Measurements from ENCODE around the gene DTWD2.
A peak's percentile ranks its signal among the peaks of the same experiment; 100 is the strongest.
"Not testable (repeated sequence)": the region's sequence is repeated elsewhere in the genome, so short reads cannot be mapped to it uniquely, and the experiment has no call there.

The DTWD2 gene

DNA sequence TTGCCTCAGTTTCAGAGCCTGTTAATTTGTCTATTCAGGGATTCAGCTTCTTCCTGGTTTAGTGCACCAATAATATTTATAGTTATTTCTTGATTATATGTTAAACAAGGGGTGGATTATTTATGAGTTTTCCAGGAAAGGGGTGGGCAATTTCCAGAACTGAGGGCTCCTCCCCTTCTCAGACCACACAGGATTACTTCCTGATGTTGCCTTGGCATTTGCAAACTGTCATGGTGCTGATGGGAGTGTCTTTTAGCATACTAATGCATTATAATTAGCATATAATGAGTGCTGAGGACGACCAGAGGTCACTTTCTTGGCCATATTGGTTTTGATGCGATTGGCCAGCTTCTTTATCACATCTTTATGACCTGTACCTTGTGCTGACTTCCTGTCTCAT, 6.2 kb upstream of the DTWD2 start:
- no peak for DNase-seq

DNA sequence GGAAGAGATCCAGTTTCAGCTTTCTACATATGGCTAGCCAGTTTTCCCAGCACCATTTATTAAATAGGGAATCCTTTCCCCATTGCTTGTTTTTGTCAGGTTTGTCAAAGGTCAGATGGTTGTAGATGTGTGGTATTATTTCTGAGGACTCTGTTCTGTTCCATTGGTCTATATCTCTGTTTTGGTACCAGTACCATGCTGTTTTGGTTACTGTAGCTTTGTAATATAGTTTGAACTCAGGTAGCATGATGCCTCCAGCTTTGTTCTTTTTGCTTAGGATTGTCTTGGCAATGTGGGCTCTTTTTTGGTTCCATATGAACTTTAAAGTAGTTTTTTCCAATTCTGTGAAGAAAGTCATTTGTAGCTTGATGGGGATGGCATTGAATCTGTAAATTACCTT, 4.8 kb upstream of the DTWD2 start:
- DNase-seq, result not testable (repeated sequence)

DNA sequence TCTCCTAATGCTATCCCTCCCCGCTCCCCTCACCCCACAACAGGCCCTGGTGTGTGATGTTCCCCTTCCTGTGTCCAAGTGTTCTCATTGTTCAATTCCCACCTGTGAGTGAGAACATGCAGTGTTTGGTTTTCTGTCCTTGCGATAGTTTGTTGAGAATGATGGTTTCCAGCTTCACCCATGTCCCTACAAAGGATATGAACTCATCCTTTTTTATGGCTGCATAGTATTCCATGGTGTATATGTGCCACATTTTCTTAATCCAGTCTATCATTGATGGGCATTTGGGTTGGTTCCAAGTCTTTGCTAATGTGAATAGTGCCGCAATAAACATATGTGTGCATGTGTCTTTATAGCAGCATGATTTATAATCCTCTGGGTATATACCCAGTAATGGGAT, 3.7 kb upstream of the DTWD2 start:
- not testable (repeated sequence) for DNase-seq

DNA sequence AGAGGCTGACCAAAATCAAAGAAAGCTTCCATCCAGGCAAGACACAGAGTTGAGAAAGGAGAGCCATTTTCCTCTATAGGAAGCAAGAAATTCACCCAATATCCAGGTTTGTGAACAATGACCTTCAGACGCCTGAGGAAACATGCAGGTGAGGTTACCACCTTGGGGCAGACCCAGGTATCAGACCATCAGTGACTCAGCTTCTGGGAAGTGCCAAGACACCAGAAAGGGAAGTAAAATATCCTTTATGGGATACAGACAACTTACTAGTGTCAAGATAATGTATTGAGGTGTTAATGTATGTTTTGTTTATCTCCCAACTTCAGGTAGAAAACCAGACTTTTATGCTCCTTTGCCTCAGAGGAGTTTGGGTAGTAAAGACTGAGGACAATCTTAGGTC, 2.2 kb upstream of the DTWD2 start:
- DNase-seq, result no peak

DNA sequence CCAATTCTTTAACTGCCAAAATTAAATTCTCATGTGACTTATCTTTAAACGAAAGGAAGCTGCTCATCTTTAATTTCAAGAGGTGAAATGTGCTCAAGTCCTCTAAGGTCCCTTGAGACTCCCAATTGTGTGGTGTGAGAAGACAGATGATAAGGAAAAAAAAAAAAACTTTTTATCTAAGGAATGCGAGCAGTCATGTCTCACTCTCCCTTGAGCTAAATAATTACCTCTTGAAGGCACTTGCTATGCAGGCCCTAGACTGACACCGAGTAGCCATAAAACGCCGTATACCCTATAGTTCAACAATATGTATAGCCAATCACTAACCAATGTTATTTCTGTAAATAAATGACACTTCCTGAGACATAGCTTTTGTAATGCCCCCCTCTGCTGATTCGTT, 1.5 kb upstream of the DTWD2 start:
- DNase-seq, result no peak

DNA sequence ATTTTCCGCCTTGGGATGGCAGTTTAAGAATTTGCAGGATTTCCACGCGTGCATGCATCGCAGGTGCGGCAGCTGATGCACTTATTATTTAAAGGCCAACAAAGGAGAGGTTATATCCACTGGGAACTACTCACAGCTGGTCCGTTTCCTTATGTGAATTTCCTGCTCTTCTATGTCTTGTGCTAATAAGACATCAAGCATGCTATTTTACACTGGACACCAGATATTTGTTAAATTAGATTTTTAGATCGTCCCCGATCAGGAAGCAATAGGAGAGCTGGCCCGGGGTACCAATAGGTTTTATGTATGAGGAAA, 476 bp upstream of the DTWD2 start:
- no peak for DNase-seq

DNA sequence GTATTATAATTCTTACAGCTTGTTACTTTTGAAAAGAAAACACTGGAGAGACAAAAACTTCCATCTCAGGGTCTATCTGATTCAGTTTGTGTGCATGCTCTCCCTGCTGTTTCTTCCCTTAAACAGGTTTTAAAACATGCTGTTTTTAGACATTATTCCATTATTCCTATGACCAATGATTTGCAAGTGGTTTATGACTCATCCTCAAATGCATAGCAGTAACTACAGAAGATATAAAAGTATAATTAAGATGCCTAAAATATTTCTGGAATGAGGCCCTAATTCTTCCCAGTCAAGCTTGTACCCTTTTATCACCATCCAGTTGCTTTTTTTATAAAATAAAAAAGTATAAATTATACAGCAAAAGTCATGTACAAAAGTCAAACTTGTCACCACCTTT, 3.7 kb downstream of the DTWD2 start:
- no peak for DNase-seq

DNA sequence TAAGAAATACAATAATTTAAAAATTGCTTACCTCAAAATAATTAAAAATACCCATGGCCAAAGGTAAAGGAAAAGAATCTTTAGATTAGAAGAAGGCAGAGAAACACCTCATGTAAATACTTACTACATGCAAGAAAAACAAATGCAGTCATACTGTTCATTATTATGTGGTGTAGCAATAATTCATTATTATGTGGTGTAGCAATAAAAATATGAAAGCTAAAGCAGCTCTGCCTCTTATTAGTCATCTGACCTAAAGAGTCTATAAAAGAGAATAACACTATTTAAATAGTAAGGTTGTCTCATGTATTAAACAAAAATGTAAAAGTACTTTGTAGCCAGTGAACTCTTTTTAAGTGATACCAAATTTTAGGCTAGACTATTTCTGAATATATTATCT, 6.6 kb downstream of the DTWD2 start:
- no peak for DNase-seq

DNA sequence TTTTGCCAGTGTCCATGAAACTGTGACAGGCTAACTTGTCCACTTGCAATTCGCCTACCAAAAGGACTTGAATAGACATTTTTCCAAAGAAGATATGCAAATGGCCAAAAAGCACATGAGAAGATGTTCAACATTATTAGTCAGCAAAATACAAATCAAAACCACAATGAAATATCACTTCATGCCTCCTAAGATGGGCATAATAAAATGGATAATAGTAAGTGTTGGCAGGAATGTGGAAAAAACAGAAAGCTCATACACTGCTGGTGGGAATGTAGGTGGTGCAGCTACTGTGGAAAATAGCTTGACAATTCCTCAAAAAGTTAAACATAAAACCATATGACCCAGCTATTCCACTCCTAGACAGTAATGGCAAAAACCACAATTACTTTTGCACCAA, 7.9 kb downstream of the DTWD2 start:
- no peak for DNase-seq

DNA sequence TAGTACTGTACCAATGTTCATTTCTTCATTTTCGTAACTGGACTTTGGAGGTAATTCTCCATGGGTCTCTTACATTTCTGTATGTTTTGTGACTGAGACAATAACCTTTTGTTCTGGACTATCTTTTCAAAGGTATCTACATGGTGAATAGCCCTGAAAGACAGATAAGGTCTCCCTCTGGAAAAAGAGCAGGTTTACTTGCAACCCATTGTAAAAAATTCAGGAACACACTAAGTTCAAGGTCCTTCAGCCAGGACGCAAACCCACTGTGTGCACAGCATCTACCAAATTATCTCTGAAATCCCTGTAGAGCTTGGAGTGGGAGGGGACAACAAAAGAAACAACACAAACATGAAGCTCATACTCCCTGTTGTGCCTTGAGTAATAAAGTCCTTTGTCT, 8.3 kb downstream of the DTWD2 start:
- DNase-seq, result no peak

DNA sequence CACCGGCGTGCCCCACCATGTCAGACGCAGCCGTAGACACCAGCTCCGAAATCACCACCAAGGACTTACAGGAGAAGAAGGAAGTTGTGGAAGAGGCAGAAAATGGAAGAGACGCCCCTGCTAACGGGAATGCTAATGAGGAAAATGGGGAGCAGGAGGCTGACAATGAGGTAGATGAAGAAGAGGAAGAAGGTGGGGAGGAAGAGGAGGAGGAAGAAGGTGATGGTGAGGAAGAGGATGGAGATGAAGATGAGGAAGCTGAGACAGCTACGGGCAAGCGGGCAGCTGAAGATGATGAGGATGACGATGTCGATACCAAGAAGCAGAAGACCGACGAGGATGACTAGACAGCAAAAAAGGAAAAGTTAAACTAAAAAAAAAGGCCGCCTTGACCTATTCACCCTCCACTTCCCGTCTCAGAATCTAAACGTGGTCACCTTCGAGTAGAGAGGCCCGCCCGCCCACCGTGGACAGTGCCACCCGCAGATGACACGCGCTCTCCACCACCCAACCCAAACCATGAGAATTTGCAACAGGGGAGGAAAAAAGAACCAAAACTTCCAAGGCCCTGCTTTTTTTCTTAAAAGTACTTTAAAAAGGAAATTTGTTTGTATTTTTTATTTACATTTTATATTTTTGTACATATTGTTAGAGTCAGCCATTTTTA, 14.4 kb downstream of the DTWD2 start:
- not testable (repeated sequence) for DNase-seq

DNA sequence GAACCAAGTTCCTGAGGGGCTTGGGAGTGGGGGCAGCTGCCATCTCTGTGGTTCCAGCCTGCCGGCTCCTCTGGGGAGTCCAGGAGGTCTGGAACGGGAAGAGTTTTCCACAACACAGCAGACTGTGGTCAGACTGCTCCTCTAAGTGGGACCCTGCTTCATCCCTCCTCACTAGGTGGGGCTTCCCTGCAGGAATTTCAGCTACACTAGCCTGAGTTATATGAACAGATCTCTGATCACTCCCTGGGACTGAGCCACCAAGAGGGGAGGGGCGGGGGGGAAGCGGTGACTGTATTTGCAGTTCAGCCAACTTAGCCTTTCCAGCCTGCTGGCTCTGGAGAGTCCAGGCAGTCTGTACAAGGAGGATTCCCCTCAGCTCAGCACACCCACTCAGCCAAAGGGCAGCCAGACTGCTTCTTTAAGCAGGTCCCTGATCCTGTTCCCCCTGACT, 19.4 kb downstream of the DTWD2 start:
- DNase-seq, result no peak

DNA sequence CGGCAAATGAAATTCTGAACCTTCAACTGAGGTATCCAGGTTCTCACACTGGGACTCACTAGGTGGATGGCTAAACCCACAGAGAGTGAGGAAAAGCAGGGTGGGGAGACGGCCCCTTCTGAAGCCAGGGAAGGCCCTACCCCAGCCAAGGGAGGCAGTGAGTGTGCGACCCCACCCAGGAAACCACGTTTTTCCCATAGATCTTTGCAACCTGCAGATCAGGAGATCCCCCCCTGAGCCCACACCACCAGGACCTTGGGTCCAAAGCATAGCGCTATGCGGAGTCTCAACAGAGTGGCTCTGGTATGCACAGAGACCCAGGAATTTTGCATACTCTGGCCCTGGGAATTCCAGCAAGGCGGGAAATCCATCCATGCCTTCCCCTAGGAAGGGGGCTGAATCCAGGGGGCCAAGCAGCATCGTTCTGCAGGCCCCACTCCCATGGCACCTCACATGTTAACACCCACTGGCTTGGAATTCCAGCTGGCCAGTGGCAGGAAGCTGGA, 19.9 kb downstream of the DTWD2 start:
- DNase-seq, result no peak

DNA sequence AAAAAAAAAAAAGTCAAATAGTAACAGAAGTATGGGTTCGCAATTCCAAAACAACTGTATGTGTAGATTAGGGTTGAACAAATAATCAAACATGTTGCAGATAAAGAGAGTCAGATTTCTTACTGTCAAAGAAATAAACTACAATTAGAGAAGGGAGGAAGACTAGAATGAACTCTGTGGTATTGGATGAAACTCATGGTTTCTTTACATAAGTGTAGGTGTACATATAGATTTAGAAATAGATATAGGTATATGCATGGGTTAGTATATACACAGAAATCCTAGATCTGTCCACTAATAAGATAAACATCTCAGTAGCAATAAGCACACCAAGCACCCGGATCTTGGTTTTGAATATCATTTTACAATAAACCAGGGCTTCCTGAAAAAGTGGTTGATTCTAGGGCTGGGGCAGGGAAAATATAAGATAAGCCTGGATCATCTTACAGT, 21.3 kb downstream of the DTWD2 start:
- no peak for DNase-seq

DNA sequence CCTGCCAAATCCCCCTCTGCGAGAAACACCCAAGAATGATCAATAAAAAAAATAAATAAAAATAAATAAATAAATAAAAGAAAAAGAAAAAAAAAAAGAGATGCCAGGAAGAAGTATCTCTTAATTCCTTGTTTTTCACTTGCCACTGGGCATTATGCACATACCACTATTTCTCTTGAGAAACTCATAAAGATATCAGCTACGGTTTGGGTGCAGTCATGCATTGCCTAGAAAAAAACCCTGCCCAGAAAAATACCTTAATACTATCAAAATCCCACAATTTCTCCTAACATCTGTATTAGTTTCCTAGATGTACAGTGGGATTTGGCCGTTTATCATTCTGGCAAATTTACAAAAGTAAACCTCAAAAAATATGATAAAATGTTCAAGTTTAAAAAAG, 22.5 kb downstream of the DTWD2 start:
- DNase-seq, result no peak

DNA sequence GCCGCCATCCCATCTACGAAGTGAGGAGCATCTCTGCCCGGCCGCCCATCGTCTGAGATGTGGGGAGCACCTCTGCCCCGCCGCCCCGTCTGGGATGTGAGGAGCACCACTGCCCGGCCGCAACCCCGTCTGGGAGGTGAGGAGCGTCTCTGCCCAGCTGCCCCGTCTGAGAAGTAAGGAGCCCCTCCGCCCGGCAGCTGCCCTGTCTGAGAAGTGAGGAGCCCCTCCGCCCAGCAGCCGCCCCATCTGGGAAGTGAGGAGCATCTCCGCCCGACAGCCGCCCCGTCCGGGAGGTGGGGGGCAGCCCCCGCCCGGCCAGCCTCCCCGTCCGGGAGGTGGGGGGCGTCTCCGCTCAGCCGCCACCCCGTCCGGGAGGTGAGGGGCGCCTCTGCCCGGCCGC, 23.4 kb downstream of the DTWD2 start:
- DNase-seq, result not testable (repeated sequence)

DNA sequence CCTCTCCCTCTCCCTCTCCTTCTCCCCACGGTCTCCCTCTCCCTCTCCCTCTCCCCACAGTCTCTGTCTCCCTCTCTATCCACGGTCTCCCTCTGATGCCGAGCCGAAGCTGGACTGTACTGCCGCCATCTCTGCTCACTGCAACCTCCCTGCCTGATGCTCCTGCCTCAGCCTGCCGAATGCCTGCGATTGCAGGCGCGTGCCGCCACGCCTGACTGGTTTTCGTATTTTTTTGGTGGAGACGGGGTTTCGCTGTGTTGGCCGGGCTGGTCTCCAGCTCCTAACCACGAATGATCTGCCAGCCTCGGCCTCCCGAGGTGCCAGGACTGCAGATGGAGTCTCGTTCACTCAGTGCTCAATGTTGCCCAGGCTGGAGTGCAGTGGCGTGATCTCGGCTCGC, 24.0 kb downstream of the DTWD2 start:
- DNase-seq, result not testable (repeated sequence)

DNA sequence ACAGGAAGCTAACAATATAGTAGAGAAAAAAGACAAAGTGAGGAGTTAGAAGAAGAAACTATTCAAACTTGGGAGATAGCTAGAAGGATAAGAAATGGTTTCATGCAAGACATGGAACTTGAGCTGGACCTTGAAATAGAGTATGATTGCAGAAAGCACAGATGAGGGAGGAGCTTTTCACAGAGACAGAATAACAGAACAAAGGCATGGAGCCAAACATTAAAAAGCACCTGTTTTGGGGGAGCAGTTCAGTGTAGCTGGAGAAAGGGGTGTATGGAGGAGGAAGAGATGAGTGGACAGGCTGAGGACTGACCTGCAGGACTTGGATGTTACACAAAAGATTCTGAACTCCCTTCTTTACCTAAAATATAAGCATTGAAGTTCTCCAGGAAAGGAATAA, 25.2 kb downstream of the DTWD2 start:
- DNase-seq, result no peak

DNA sequence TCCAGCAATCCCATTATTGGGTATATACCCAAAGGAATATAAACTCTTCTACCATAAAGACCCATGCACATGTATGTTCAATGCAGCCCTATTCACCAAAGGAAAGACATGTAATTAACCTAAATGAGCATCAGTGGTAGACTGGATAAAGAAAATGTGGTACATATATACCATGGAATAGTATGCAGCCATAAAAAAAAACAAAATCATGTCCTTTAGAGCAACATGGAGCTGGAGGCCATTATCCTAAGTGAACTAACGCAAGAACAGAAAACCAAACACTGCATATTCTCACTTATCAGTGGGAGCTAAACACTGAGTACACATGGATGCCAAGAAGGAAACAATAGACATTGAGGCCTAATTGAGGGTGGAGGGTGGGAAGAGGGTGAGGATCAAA, 27.8 kb downstream of the DTWD2 start:
- no peak for DNase-seq

DNA sequence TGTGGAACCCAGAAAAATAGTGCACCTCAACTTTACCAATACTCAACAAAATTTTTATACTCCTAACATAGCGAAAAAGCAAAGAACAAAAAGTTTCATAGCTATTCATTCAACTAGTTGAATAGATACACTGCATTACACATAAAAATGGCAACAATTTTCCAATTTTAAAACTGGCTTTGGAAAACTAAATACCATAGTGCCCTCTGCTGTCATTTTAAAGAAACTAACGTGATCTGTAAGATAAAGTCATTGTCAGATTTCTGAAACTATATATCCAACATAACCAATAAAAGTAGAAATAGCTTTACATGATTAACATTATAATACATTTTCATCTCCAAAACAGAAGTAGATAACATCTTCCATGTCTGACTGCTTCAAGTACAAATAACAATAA, 31.6 kb downstream of the DTWD2 start:
- peak; percentile 44 for DNase-seq

DNA sequence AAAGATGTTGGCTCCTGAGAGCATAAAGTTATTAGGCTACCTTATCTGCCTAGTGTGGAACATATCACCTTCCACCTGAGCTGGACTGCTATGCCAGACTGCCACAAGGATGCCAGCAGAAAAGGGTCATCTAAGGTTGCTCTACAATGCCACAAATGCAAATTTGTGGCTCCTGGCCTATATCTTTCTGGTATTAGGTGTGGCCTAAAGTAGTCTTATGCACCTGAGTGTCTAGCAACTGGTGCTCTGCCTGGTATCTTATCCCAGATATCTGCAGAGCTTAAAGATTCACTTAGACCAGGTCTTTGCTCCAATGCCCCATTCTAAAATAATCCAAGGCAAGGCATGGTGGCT, 34.7 kb downstream of the DTWD2 start:
- DNase-seq, result no peak

DNA sequence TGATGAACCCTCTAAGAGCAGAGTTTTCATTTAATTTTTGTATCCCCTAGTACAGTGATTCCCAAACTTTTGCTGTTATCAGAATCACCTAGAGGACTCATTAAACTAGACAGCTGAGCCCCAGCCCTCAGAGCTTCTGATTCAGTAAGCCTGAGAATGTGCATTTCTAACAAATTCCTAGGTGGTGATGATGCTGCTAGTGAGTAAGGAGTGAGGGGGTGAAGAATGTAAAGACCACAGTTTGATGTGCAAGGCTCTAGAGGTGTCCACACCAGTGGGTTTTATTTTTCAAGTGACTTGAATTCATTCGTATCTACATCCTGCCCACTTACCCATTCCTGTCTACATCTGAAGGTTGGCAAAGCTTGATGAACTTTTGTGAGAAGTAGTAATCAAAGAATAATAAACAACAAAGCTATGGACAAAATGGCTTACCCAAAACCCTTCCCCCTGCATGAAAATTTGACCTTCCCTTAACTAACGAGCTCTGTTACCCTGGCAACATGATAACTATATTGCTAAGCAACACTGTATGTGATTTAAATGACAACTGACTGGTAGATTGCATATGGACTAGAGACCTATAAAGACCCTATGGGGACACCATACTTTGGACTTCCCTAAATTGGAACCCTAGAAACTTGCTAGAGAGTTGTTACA, 35.2 kb downstream of the DTWD2 start:
- no peak for DNase-seq

DNA sequence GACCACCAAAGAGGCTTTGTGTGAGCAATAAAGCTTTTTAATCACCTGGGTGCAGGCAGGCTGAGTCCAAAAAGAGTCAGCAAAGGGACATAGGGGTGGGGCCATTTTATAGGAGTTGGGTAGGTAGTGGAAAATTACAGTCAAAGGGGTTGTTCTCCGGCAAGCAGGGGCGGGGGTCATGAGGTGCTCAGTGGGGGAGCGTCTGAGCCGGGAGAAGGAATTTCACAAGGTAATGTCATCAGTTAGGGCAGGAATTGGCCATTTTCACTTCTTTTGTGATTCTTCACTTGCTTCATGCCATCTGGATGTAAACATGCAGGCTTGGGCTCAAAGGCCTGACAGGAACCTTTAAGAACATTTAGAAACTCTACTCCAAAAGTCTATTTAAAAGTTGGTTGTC, 36.0 kb downstream of the DTWD2 start:
- not testable (repeated sequence) for DNase-seq

DNA sequence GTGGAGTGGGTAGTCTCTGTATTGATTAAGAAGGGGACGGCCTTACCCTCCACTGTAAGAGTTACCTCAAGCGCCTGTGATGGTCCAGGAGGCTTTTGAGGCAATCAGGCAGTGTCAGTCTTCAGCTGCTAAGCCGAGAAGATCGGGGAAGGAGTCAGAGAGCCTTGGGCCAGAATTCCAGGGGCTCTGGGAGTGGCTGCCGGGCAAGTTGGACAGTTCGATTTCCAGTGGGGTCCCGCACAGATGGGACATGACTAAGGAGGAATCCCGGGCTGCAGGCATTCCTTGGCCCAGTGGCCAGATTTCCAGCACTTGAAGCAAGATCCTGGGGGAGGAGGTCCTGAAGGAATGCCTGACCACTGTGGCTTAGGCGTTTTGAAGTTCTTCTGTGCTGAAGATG, 38.0 kb downstream of the DTWD2 start:
- DNase-seq, result not testable (repeated sequence)

Data from NCI-H446 treated with DMSO at 0.1 percent for 48 hours (cell line).